ENCODE data around the gene DENND2D.

DNA sequence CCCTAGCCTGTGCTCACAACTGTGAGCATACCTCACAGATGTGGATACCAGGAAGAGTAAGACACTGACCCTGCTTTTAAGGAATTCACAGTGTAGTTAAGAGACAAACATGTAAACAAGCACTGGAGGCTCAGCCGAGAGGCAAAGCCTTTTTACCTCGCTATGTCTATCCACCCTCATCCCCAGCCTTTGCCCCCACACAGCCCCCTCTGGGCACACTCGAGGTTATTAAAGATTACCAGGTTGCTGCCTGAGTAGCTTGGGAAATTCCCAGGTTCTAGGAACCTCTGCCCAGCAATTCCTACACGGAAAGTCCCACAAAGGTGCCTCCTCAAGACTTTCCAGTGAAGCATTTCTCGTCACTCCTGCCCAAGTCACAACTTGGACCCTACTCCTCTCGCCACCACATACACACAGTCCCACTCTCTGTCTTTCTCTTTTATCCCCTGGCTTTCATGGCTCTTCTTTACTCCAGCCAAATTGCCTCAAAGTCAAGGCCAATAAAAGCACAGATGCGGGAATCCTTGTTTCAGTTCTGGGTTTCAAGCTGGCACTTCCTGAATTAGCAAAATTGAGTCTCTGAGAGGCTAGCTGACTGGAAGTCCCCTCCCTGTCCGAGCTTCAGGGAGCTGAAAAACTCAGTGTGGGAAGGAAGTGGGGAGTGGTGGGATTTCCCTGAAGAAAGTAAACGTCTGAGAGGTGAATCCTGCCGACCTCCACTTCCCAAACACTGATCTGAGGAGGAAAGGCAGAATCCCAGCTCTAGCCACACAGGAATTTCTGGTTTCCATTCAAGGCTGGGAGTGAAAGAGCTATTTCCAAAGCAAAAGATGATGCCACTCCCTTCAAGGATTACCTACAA lies 7.6 kb downstream of the DENND2D start:
- TF ChIP-seq CTCF (IDR thresholded peaks at IDR 0.05) = no peak
- TF ChIP-seq POLR2A (IDR thresholded peaks at IDR 0.05) = no peak
